GM20431 (cell line): ENCODE data around the gene CTDSPL.
"Not testable (repeated sequence)": the region's sequence is repeated elsewhere in the genome, so short reads cannot be mapped to it uniquely, and the experiment has no call there.

ENCODE experiments used
- in situ Hi-C: fragments of 300-500 bp; cut with MseI, MboI; formaldehyde crosslinking; loops from one replicate; pipeline ENCODE4 v1.15.0; 2020; ENCODE audit warnings: low sequenced_read_pairs; ENCODE audit not compliant: unreplicated experiment

Gene CTDSPL, protein sequence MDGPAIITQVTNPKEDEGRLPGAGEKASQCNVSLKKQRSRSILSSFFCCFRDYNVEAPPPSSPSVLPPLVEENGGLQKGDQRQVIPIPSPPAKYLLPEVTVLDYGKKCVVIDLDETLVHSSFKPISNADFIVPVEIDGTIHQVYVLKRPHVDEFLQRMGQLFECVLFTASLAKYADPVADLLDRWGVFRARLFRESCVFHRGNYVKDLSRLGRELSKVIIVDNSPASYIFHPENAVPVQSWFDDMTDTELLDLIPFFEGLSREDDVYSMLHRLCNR

DNA sequence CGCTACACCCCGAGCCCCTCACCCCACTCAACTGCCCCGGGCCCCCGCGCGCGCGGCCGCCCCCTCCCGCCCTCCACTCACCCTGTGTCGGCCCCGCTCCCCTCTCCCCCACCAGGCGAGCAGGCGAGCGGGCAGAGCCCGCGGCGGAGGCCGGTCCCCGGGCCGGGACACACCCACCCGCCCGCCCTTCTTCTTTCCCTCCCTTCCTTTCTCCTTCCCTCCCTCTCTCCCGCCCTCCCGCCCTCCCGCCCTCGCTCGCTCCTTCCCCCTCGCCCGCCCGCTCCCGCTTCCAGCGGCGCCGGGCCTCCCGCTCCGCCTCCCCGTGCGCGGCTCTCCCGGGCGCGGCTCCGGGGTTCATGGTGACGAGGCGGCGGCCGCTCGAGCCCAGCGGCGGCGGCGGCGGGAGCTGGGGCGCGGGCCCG is at the start of gene CTDSPL:
Gene CTDSPL (plus strand): TSS at position 261 of the 422 bp plus-strand sequence. CDS start 320 bp downstream, outside the sequence.
- in situ Hi-C loops = no loop called here

- in situ Hi-C loops = no loop called here
Observed at GRCh38 chr3:37812499-37812896, 49.2 kb upstream of the CTDSPL start.

GRCh38 chr3:37813403-37813802 is 48.3 kb upstream of the CTDSPL start:
- in situ Hi-C loops = no loop called here

DNA sequence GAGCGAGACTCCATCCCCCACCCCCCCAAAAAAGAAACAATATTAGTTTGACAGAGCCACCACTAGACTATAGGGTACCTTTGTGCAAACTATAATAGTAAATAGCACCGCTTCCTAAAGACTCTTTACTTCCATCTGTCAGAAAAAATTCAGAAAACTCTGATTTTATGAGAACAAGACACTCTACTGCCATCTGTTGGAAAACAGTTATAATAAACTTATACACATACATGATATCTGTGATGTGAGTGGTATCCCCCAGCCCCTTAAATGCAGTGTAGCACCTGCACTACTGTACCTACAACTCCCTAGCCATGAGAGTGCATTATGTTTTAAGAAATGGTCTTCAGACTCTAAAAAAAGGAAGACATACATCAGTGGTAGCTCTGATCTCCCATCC is 47.1 kb upstream of the CTDSPL start:
- in situ Hi-C loops = no loop called here

- in situ Hi-C loops = not testable (repeated sequence)
Observed at GRCh38 chr3:37815156-37815555, 46.5 kb upstream of the CTDSPL start.

- in situ Hi-C loops = no loop called here
Observed at GRCh38 chr3:37816271-37816670, 45.4 kb upstream of the CTDSPL start.

GRCh38 chr3:37819591-37819990 is 42.1 kb upstream of the CTDSPL start:
- in situ Hi-C loops = no loop called here

DNA sequence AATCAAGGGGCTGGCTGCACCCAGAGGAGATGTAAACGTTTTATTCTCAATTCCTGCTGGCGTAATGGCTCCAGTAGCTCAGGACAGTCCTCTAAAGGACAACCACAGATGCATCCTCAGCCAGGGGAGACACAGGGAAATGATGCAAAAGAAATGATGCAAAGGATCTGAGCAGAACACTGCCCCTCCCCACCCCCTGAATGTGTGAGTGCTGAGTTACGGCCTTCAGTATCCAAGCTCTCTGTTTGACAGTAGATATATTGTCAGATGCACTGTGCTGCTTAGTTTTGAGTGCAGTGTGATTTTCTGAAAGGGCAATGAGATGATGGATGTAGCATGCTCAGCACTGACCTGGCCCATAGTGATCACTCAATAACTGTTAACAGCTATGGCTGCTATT is 41.4 kb upstream of the CTDSPL start:
- in situ Hi-C loops = no loop called here

- in situ Hi-C loops = no loop called here
Observed at GRCh38 chr3:37823189-37823588, 38.5 kb upstream of the CTDSPL start.

DNA sequence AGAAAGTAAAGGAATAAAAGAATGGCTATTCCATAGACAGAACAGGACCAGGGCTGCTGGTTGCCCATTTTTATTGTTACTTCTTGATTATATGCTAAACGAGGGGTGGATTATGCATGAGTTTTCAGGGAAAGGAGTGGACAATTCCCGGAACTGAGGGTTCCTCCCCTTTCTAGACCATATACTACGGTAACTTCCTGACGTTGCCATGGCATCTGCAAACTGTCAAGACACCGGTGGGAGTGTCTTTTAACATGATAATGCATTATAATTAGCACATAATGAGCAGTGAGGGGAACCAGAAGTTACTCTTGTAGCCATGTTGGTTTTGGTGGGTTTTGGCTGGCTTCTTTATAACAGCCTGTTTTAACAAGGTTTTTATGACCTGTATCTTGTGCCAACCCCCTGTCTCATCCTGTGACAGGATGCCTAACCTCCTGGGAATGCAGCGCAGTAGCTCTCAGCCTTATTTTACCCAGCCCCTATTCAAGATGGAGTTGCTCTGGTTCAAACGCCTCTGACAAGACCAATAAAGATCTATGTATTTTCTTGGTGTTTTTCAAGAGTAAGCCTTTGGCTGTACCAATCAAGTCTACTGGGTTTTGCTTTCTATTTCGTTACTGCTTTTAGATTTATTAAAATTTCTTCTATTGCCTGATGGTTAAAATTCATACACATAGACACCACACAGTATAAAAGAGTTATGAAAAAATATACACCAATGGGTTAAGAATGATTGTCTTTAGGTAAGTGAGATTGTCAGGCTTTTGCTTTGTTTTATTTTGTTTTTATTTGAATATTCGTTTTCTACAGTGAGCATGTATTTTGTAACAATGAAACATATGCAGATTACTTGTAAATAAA is 37.4 kb upstream of the CTDSPL start:
- in situ Hi-C loops = no loop called here

- in situ Hi-C loops = no loop called here
Observed at GRCh38 chr3:37824954-37825328, 36.7 kb upstream of the CTDSPL start.

GRCh38 chr3:37825744-37826400 is 35.8 kb upstream of the CTDSPL start:
- in situ Hi-C loops = no loop called here

DNA sequence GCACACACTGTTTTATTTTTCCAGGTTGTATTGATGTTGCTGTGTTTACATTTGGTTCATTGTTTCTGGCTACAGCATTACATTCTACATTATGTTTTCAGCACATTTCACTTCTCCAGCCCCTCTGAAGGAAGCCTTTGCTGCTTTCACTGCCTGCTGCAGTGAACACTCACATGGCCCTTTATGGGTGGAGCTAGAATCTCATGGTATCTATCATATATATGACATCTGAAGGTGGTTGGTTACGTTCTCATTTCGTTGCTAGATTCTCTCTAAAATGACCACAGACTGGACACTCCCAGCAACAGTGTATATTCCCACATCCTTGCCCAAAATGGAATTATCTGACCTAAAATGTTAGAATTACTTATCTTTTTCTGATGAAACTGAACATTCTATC is 35.2 kb upstream of the CTDSPL start:
- in situ Hi-C loops = no loop called here

DNA sequence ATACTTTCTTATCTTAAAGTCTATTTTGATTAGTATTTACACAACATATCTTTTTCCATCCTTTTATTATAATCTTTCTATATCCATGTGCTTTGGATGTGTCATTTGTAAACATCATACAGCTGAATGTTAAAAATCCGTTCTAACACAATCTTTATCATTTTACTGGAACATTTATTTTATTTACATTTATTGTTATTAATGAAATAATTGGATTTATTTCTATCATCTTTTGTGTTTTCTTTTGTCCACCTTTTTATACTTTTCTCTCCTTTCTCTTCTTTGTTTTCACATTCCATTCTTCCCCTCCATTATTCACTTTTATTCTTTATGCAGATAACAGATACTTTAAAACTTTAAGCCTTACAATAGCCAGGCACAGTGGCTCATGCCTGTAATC is 34.7 kb upstream of the CTDSPL start:
- in situ Hi-C loops = no loop called here

- in situ Hi-C loops = no loop called here
Observed at GRCh38 chr3:37832480-37832879, 29.2 kb upstream of the CTDSPL start.

GRCh38 chr3:37833302-37834186 is 28.1 kb upstream of the CTDSPL start:
- in situ Hi-C loops = no loop called here

- in situ Hi-C loops = no loop called here
Observed at GRCh38 chr3:37836589-37836988, 25.1 kb upstream of the CTDSPL start.

- in situ Hi-C loops = no loop called here
Observed at GRCh38 chr3:37847689-37848088, 14.0 kb upstream of the CTDSPL start.

DNA sequence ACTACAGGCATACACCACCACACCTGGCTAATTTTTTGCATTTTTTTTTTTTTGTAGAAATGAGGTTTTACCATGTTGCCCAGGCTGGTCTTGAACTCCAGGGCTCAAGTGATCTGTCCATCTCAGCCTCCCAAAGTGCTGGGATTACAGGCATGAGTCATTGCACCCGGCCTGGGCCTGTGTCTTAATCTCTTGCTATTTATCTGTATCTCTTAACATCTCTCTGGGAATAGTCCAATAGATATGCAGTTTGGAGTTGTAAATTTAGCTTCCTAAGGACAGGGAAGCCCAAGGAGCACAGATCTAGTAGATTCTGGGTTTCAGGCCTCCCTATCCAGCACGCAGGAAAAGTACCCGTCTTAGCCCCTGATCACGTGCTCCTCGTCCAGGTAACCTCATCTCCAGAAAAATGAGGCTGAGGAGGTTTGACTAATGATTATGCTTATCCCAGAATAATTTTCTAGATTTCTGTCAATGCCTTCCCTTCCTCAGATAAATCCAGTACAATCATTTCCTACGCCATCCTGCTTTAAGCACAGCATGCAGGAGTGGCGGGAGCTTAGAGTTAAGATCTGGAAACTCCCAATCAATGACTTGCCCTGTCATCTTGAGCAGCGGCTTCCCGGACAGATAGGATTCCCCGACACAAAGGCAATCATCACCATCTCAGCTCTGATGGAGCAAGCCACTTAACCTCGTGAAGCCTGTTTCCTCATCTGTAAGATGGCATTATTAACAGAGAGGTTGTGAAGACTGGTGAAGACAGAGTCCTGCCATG is 12.3 kb upstream of the CTDSPL start:
- in situ Hi-C loops = no loop called here
